Ramos (cell line): ENCODE results near the gene ANGPTL8.

Source experiments
- in situ Hi-C: fragments of 300-500 bp; cut with MboI; formaldehyde crosslinking; loops from one replicate; pipeline ENCODE4 v1.14.3; 2022; ENCODE audit warnings: low sequenced_read_pairs; ENCODE audit not compliant: unreplicated experiment

ANGPTL8 gene

GRCh38 chr19:11281356-11282049, 42.1 kb downstream of the ANGPTL8 start:
- in situ Hi-C loops: no loop called here

GRCh38 chr19:11284515-11284914, 45.1 kb downstream of the ANGPTL8 start:
- in situ Hi-C loops: no loop called here

GRCh38 chr19:11286312-11286974, 47.0 kb downstream of the ANGPTL8 start:
- in situ Hi-C loops: no loop called here

GRCh38 chr19:11288349-11288748, 48.9 kb downstream of the ANGPTL8 start:
- in situ Hi-C loops: no loop called here

GRCh38 chr19:11290256-11290655, 50.8 kb downstream of the ANGPTL8 start:
- in situ Hi-C loops: loop anchor here (10.0 kb wide), 1 partner anchor 155 kb away; no protein-coding TSS in a partner anchor

GRCh38 chr19:11291415-11291814, 52.0 kb downstream of the ANGPTL8 start:
- in situ Hi-C loops: loop anchor here (10.0 kb wide), 1 partner anchor 153 kb away; no protein-coding TSS in a partner anchor
